Stimulated activated CD4-positive, alpha-beta T cell treated with anti-CD3 and anti-CD28 coated beads, Interleukin-12 subunit alpha, Interleukin-12 subunit beta, amount 100 ng/mL, for 4 hours (primary cell): ENCODE data around the gene MCC.

Source experiments
- DNase-seq: peaks from one replicate; pipeline ENCODE4 v3.0.0-alpha.2; 2020

The MCC gene

DNA sequence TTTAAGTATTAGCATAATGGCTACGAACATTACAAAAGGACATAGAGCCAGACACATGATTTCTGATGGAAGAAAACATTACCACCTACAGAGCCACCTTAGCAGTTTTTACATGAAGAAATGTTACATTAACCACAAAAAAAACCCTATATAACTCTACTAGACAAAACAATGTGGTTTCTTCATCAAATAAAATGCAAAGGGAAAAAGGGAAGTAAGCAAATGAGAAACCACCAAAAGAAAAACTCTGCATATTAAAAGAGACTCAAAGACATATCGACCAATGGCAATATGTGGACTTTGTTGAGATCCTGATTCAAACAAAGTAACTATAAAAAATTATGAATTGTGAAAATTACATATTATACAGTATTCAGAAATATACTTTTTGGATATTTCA is 186.1 kb downstream of the MCC start:
- no peak for DNase-seq

DNA sequence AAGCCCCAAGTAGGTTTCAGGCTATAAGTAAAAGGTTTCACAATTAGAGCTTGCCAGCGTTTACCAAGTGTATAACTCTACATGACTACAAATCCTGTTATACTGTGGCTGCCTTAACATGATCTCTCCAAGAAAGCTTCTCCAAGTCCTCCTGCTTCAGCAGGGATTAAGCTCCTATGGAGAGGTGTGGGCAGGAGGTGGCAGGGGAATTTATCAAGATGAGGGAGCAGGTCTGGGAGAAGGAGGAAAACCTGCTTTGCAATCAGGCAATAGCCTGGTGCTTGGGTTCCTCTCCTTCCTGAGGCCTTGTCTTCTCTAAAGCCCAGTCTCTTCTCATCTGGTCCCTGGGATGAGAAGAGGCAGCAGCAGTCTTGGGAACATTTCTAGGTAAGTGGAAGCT is 188.7 kb downstream of the MCC start:
- DNase-seq, result no peak

DNA sequence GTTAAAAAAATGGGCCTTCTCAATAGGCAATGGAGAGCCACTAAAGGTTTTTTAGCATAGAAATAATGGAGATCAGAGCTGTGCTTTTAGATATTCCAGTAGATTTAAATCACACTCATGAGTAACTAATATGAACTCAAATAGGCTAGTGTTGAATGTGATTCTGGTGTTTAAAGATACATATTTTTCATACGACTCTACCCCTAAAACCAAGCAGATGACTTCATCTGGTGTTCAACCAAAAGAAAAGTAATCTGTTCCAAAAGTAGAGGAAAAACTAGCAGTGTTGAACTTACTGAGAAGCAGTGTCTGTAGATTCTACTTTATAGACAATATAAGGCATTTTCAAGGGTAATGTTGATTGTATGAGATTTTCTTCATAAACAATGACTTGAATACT is 191.6 kb downstream of the MCC start:
- no peak for DNase-seq

DNA sequence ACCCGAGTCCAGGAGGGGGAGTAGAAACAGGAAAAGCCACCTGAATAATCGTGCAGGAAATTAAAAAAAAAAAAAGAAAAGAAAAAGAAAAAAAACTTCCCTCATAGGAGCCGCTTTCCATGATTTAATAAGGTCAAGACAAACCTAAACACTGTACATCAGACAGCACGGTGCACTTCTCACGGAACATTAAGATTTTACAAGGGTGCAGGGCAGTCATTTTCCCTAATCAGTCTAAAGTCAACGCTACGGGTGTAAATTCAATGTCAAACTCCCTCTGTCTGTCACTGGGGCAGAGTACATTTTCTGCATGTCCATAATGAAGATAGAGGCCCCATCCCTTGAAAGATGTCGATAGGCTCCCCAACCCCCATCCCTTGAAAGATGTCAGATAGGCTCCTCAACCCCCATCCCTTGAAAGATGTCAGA is 193.1 kb downstream of the MCC start:
- no peak for DNase-seq

DNA sequence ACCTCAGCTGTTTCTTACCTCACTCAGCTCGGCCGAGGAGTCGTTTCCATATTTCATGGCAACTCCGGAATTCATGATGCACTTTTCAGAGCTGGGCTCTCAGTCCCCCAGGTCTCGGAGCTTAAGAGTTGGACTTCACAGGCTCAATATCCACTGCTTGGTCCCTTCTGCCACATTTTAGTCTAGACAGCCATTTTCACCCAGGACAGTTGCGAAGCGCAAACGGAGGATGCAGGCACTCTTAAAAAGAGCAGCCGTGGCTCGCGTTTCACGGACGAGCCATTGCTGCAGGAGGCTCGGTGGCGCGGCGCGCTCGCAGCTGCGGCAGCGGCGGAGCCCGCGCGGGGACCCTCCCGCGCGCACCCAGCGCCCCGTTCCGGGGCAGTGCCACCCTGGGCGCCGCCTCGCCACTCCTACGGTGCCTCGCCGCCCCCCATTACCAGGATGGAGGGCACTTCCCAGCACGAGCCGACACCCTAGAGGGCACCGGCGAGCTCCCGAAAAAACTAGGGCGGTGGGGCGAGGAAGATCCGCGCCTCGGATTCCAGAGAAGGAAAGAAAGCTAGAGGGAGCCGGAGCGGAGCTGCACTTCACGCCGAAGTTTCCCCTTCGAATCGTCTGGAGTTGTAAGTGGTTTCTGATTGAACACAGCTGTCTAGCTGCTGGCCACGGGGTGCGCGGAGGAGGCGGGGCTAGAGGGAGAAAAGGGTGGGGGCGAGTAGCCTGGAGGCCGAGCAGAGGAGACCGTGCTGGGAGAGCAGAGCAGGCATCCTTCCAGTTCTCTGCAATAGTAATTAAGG is 193.7 kb downstream of the MCC start:
- peak; percentile 63 for DNase-seq

DNA sequence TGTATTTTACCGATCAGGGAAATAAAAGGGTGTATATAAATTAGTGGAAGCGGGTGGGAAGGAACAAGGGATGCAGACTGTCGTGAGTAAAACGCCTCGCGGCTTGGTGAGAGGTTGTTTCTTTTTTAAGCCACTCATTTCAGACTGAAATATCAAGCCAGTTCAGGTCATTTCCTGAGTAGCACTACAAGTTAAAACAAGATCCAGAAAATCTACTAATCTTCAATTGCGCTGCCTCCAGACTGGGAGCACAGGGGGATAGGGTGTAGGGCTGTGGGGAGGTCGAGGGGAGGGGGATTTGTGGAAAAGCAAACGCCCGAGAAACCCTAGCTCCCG is 194.3 kb downstream of the MCC start:
- no peak for DNase-seq

DNA sequence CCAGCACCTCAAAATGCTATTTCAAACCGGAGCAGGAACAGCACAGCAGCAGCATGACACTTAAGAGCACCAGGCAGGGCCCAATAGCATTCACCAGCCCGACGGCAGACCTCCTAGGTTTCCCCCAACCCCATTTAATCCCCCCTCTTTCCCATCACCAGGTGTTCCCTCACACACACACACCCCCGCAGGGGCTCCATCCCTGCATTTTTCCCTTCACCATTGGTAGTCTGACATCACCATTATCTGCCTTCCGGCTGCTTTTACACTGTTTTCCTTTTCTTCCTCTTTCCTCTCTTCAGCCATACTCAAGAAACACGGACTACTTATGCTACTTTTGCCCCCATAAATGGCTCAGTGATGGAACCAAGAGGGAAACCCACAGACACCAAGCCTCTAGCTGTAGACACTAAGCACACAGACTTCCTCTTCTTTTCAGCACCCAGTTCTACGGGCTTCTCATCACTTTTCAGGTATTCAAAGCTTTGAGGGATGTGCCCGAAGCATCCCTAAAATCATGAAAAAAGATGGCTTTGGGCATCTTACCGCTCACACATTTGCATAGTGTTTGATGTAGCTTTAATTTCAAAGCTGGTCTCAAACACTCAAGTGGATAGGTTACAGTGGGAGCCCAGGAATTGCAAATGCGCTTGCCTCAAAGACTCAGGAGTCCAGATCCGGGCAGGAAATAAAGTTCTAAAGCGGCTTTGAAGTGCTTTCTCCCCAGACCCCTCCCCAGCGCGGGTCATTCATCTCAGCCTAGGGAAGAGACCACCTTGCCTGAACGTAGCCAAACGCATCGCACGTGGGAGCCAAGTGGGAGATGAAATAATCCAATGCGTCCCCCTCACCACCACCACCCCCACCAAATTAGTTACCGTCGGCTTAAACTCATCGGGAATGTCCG is 194.9 kb downstream of the MCC start:
- no peak for DNase-seq

DNA sequence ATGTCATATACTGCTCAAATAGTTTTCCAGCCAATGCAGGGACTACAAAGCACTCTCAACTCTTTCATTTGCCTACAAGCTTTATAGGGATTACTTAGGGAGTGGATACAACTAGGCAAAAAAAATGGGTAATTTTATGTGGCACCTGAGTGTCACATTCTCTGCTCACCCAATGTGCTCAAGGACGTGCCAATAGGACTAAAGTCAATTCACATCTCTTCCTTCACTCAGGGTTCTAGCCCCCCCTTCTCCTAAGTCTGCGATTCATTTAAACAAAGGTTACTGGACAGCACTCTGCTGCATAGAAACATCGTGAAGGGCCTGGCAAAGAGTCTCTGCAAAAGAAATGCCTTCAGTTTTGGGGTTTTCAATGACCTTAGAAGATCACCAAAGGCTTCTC is 195.8 kb downstream of the MCC start:
- DNase-seq, result no peak

DNA sequence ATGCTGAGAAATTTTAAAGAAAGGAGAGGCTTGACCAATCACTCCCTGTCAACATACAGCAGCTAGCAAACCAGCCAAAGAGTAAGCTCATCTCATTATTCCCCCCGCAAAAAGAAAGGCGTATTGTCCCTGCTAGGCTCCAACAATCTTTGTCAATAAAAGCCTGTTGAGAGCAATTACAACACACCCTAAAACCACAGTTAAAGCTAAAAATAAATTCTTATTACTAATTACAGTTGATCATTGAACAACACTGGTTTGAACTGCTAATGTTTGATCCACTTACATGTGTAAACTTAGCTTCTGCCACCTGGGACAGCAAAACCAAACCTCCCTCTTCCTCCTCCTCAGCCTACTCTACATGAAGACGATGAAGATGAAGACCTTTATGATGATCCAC is 204.7 kb downstream of the MCC start:
- no peak for DNase-seq

DNA sequence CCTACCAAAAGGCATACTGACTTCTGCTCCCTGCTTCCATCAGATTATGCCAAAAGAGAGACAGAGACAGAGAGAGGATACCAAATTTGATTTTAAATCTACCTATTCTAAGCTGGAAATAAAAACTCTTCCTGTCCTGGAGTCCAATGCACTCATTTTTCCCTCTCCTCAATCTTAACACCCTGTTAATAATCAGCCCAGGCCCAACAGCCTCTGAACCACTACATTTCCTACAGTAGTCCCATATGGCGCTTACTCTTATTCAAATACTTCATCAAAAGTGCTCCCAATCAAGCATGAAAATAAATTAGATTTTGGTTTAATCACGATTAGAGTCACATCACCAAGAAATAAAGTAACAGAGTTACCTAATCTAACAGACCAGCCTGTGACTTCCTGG is 205.8 kb downstream of the MCC start:
- no peak for DNase-seq

DNA sequence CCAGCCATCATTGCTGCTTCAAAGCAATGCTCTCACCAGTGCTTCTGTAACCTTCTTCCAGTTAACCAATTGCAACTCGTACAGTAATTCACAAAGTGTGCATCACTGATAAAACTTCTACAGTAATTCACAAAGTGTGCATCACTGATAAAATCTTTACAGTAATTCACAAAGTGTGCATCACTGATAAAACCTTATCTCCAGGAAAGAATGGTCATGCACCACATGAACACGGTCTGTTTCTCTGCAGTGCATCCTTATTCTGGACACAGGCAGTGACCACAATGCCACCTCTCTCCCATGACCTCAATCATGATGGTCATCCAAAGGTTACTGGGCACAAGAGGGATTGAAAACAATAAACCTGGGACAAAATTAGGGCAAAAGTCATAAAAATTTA is 207.1 kb downstream of the MCC start:
- no peak for DNase-seq

DNA sequence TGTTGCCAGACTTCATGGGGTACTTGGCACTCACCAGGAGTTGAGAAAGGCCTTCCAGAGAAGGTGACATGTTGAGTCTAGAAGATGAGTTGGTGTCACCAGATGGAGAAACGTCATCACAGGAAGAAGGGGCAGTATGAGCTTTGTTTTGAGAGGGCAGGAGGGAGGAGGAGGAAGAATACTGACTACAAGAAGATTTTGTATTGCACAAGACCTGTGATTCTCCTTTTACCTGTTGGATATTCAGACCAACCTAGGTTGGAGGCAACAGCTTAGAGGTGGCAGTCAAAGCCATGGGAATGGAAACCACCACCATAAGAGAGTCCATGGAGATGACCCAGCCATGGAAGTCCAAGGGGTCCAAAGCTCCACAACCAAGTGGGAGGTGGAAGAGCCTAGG is 207.7 kb downstream of the MCC start:
- DNase-seq, result no peak

DNA sequence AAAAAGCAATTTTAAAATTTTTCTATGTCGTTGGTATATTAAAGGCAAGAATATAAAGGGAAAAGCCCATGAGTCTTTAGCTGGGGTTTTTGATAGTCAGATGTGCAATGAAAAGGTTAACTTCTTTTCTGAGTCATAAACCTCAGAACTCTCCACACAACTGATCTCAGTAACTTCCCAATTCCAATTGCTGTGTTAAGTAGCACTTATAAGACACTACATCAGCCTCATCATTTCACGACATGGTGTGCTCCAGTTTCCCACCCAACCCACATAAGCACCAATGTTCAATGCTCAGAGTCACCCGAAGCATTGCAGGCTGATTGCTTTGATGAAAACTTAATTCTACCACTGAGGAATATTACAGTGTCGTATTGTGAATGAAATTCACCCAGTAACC is 209.3 kb downstream of the MCC start:
- DNase-seq, result no peak

DNA sequence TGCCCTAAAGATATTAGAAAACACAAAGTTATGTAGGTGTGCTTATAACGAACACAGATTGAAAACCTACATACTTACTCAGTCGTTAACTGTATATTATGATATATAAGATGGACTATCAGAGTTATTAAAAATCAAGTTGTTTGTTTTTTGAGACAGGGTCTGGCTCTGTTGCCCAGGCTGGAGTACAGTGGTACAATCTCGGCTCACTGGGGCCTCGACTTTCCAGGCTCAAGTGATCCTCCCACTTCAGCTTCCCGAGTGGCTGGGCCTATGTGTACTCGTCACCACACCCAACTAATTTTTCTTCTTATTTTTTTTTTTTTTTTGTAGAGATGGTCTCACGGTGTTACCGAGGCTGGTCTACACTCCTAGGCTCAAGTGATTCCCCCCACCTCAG is 211.8 kb downstream of the MCC start:
- DNase-seq, result no peak

DNA sequence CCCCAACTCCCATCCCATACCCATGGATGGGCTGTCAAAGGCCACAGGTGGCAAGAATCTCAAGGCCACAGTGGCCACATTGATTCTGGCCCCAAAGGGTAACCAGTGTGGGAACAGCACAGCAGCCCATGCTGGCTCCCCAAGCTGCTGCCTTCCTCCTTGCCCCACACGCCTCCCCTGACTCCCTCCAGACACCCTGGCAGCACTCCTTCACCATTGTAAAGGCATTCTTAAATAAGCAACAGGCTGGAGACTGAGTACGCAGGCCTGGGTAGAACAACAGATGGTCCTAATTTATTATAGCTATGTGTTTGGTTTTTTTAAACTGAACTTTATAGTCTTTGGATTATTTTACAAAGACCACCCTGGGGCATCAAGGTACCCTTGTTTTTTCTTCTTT is 212.3 kb downstream of the MCC start:
- DNase-seq, result no peak

DNA sequence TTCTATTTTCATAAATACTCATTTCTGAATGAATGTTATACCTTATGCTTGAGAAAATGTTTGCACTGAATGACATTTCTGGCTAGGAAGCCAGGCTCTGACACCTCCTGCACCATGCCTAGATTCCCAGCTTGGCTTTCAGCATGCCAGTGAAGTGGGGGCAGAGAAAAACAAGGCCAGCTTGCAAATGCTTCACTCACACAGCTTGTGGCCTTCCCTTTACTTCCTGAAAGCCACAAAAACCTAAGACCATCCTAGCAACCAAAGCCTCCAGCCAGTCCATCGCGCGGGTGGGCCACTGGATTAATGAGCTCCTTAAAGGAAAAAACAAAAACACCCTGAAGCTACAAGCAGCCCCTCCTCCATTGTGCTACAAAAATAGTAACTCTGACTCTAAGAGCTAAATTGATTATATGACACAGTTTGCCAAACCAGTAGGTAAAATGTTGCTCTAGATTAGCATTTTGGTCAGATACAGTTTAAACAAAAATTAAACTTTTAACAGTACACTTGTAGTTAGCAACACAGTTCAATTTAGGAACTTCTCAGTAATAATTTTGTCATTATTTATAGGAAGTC is 213.3 kb downstream of the MCC start:
- no peak for DNase-seq

DNA sequence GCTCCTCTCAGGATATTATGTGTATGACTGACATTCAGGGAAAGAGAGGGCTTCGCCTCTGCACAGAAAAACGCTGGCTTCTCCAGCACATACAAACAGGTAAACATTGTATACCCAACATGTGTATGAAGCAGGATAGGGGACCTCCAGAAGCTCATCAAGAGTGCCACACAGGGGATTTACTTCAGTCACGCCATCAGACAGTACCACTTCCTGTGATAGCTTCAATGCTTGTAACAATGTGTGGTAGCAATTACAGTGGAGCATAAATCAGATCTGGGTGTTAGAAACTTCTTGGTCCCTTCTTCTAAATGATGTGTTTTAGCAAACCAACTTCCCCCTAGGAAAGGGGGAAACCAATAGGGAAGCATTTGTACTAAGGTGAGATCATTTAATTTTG is 214.3 kb downstream of the MCC start:
- no peak for DNase-seq

DNA sequence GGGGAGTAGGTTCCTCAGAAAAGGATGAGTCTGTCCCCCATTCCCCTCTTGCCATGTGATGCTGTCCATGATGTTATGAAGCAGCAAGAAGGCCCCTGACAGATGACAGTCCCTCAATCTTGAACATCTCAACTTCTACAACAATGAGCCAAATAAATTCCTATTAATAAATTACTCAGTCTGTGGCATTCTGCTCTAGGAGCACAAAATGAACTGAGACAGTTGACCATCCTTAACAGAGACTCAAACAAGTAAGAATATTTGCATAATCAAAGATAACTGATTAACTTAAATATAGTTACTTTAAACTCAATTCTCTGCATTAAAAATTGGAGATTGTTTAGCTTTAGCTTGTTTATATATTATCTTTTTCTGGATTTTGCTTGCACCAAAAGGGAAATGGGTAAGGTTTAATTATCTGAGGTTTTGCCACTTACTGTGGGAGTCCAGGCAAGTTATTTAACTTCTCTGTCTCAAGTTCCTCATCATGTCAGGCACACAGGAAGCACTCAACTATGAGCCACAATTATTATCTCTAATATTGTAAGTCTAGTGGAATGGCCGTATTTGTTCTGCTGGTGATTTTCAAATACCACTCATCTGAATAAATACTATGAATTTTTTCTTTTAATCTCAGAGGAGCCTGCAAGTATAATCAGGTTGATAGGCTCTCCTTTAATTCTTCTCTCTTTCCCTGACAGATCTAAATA is 216.4 kb downstream of the MCC start:
- no peak for DNase-seq

DNA sequence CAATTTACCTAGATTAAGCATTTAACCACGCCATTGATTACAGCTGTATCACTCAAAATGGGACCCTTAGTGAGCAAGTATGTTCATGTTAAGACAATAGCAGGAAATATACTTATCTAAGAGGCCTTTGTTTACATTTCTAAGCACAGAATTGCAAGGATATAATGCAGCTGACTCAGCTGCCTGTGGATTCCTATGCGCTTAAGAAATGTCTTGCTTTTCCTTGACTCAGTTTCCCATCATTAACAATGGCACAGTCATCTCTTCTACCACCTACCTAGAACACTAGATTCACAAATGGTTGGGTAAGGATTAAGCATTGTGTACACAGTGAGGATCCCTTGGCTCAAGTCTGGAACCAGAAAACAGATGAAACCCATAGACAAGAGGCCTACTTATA is 217.2 kb downstream of the MCC start:
- no peak for DNase-seq

DNA sequence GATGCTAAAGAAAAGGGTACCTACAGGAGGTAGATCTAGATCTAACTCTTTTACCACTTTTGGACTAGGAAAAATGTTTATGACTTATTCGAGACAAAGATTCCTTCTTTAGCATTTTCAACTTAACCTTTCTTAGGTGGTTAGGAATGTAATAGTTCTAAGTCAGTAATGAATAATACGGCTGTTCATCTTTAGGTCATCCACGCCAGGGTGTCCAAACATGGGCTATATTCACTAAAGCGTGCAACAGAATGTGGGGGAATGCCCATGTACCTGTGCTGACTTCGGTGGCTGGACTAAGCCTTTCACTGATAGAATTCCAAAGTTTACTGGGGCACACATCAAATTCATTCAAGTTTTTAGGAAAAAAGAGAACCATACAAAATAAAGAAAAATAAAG is 218.2 kb downstream of the MCC start:
- DNase-seq, result no peak

DNA sequence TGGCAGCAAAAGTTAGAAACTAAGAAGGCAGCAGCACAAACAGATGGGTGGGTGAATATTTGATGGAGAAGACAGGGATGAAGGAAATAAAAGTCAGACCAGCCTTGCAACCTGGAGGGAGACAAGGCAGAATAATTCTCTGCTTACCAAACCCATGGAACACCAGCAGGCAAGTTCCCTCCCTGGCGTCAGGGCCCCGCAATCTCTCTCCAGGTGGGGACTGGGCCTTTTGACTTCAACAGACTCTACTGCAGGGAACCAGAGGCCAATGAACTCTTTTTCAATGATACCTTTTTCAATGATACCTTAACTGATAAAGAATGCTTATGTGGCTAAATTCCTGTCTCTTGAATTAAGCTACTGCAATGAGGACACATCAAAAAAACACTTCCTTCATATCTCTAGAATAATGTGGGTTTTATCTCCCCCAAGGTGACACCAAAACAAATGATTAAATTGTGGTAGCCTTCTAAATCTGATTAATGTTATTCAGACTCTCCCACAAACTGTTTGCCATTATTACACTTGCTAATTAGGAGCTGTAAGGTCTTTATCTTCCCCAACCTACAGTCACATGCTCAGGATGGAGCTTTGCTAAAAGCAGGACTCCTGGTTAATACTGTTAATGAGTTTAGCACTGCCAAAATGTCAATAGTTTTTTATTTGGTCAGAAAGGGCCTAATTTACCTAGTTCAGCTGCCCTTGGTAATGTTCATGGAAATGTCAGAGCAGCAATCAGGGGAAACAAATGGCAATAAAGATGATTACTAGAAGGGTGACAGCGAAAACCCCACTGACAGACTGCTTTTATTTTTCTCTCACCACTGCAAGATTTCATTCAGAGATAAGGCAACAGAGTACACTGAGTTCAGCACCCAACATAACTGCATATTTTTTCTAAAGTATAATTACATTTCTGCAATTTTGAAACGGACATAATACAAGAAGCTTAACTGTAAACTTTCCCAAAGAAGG is 218.9 kb downstream of the MCC start:
- DNase-seq, result no peak

DNA sequence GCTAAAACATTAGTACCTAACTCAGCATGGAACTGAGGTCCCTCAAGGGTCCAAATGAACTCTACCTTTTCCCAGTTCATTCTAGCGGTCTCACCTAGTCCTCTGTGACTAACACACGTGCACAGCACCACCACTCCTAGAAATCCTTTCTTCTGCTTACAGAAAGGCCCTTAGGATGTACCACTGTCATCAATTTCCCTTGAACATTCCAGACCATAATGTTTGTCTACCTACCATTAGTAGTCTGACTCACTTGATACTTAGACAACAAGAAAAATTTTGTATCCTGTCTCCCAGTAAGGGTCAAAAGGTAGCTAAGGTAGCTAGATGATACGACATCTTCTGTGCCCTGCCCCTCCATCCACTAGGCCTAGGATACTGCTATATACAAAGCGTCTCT is 220.0 kb downstream of the MCC start:
- no peak for DNase-seq
